Measurements from ENCODE around the gene UGT1A8.
A peak's percentile ranks its signal among the peaks of the same experiment; 100 is the strongest.

The UGT1A8 gene

GRCh38 chr2:233801357-233802131 is 184.1 kb downstream of the UGT1A8 start:
- no peak for DNase-seq (ENCODE audit: low spot score)

GRCh38 chr2:233802132-233802815 is 184.8 kb downstream of the UGT1A8 start:
- no peak for DNase-seq (ENCODE audit: low spot score)

- DNase-seq (ENCODE audit: low spot score) = no peak
Measured at GRCh38 chr2:233803292-233803911, 186.0 kb downstream of the UGT1A8 start.

GRCh38 chr2:233803994-233804393 is 186.6 kb downstream of the UGT1A8 start:
- no peak for DNase-seq (ENCODE audit: low spot score)

GRCh38 chr2:233807215-233807865 is 189.9 kb downstream of the UGT1A8 start:
- DNase-seq (ENCODE audit: low spot score) = no peak

GRCh38 chr2:233807966-233808935 is 190.8 kb downstream of the UGT1A8 start:
- DNase-seq (ENCODE audit: low spot score) = no peak

GRCh38 chr2:233810385-233810784 is 193.0 kb downstream of the UGT1A8 start:
- DNase-seq (ENCODE audit: low spot score) = no peak

GRCh38 chr2:233811087-233811486 is 193.7 kb downstream of the UGT1A8 start:
- DNase-seq (ENCODE audit: low spot score) = no peak

GRCh38 chr2:233811732-233812131 is 194.3 kb downstream of the UGT1A8 start:
- DNase-seq (ENCODE audit: low spot score) = no peak

GRCh38 chr2:233813236-233814055 is 196.0 kb downstream of the UGT1A8 start:
- no peak for DNase-seq (ENCODE audit: low spot score)

GRCh38 chr2:233814056-233814835 is 196.8 kb downstream of the UGT1A8 start:
- DNase-seq (ENCODE audit: low spot score) = no peak

- DNase-seq (ENCODE audit: low spot score) = no peak
Measured at GRCh38 chr2:233815861-233816260, 198.4 kb downstream of the UGT1A8 start.

- no peak for DNase-seq (ENCODE audit: low spot score)
Measured at GRCh38 chr2:233816334-233816733, 198.9 kb downstream of the UGT1A8 start.

GRCh38 chr2:233816771-233817170 is 199.3 kb downstream of the UGT1A8 start:
- DNase-seq (ENCODE audit: low spot score) = peak; percentile 58

- DNase-seq (ENCODE audit: low spot score) = no peak
Measured at GRCh38 chr2:233817361-233817911, 200.0 kb downstream of the UGT1A8 start.

GRCh38 chr2:233817995-233818638 is 200.7 kb downstream of the UGT1A8 start:
- no peak for DNase-seq (ENCODE audit: low spot score)

- DNase-seq (ENCODE audit: low spot score) = no peak
Measured at GRCh38 chr2:233818639-233819621, 201.5 kb downstream of the UGT1A8 start.
